NT2/D1 (cell line): ENCODE results near the gene CHCHD6.

ENCODE experiments used
- DNase-seq: peaks from one replicate; pipeline ENCODE4 v3.0.0-alpha.2; 2011; ENCODE audit warnings: low read depth, low spot score
- H3K27me3 ChIP-seq: 2 replicates; pipeline ENCODE4 v1.6.0; 2011; ENCODE audit warnings: mild to moderate bottlenecking; ENCODE audit not compliant: insufficient read length, insufficient read depth
- H3K36me3 ChIP-seq: 2 replicates; pipeline ENCODE4 v1.6.1; 2011; ENCODE audit warnings: mild to moderate bottlenecking, low read length, mixed read lengths; ENCODE audit not compliant: insufficient read depth, insufficient read length
- H3K4me1 ChIP-seq: 2 replicates; pipeline ENCODE4 v1.5.1; 2011; ENCODE audit not compliant: insufficient read depth, insufficient read length
- H3K4me3 ChIP-seq: 2 replicates; pipeline ENCODE4 v1.5.1; 2011; ENCODE audit warnings: low read depth; ENCODE audit not compliant: insufficient read length
- H3K9ac ChIP-seq: 2 replicates; pipeline ENCODE4 v1.6.0; 2011; ENCODE audit warnings: low read depth; ENCODE audit not compliant: insufficient read length
- H3K9me3 ChIP-seq: 2 replicates; pipeline ENCODE4 v1.5.1; 2011; ENCODE audit warnings: mild to moderate bottlenecking, low read length; ENCODE audit not compliant: insufficient read depth
- SUZ12 ChIP-seq: IDR thresholded peaks from 2 replicates; pipeline ENCODE4 v1.6.1; 2011; ENCODE audit not compliant: insufficient read length, insufficient read depth; ENCODE audit errors: extremely low read depth
- YY1 ChIP-seq: IDR thresholded peaks from 2 replicates; pipeline ENCODE4 v1.6.1; 2011; ENCODE audit not compliant: insufficient read length, insufficient read depth
- ZNF274 ChIP-seq: IDR thresholded peaks from 2 replicates; pipeline ENCODE4 v1.6.1; 2011; ENCODE audit warnings: mild to moderate bottlenecking, low read depth, low read length

The CHCHD6 gene

DNA sequence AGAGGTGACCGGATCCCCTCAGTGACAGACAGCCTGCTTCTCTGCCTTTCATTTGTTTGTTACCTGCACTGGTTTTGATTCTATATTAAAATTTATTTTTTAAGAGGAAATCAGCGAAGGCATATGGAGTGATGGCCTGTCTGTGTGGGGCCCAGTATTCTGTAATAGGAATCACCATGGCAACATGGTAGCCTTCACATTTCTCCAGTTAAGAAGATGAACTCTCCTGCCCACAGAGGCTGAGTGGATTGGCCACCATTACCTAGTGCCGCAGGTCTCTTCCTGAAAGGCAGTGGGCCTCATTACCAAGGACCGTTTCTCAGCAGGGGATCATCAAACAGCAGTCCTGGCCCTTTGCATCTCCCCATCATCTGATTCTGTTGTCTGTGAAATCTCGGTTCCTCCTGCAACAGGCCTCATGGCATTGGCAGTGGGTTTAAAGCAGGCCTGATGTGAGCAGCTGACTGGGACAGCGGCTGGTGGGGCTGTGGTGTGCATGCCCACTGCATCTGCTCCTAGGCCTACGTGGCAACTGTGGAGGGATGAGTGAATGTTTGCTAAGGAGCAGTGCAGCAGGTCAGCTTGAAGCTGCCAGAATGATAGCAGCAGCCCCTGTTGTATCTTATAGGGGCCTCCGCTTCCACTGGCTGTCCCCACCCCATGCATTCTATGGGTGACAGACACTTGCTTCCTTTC, 114.5 kb downstream of the CHCHD6 start:
- no peak for TF ChIP-seq YY1
- TF ChIP-seq ZNF274, result no peak
- TF ChIP-seq SUZ12, result no peak
- DNase-seq, result no peak
- no peaks in the 10 kb centered on the region for H3K36me3 ChIP-seq
- no peak overlapping the region for H3K9ac ChIP-seq
- H3K27me3 ChIP-seq, result no peaks in the 10 kb centered on the region
- H3K9me3 ChIP-seq, result peaks cover 16% of the 10 kb centered on the region
- no peak overlapping the region for H3K4me3 ChIP-seq
- peaks cover 19% of the 10 kb centered on the region for H3K4me1 ChIP-seq

DNA sequence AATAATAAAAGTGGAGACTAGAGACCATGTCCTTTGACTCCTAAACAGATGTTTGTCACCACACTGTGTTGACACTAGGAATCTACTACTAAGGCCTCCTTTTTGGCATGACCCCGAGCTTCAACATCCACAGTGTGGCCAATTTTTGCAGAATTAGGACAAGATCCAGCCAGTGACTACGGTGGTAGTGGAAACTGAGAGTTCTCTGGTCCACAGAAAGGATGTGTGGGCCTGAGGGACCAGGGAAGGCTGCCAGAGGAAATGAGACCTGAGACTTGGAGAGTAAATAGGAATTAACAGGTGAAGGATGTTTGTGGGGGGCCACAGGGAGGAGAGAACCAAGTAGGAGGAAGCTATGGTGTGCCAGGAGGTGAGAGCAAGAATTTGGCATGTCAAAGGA, 122.7 kb downstream of the CHCHD6 start:
- Histone ChIP-seq H3K36me3 (no peaks in the 10 kb centered on the region), H3K27me3 (no peaks in the 10 kb centered on the region), H3K4me3 (no peak overlapping the region), H3K4me1 (no peaks in the 10 kb centered on the region), H3K9ac (no peak overlapping the region), H3K9me3 (peaks cover 14% of the 10 kb centered on the region)
- no peak for TF ChIP-seq YY1
- no peak for TF ChIP-seq ZNF274
- TF ChIP-seq SUZ12, result no peak
- DNase-seq, result no peak

- Histone ChIP-seq H3K27me3 (no peaks in the 10 kb centered on the region), H3K4me1 (no peaks in the 10 kb centered on the region), H3K4me3 (no peak overlapping the region), H3K36me3 (no peaks in the 10 kb centered on the region), H3K9ac (no peak overlapping the region), H3K9me3 (peaks cover 10% of the 10 kb centered on the region)
- no peak for DNase-seq
- TF ChIP-seq SUZ12 (no peak), YY1 (no peak)
Measured at GRCh38 chr3:126827121-126827520, 123.1 kb downstream of the CHCHD6 start.

GRCh38 chr3:126828306-126828705, 124.3 kb downstream of the CHCHD6 start:
- Histone ChIP-seq H3K9ac (no peak overlapping the region), H3K9me3 (no peaks in the 10 kb centered on the region), H3K4me3 (no peak overlapping the region), H3K27me3 (no peaks in the 10 kb centered on the region), H3K4me1 (no peaks in the 10 kb centered on the region), H3K36me3 (no peaks in the 10 kb centered on the region)
- TF ChIP-seq YY1 (no peak), SUZ12 (no peak), ZNF274 (no peak)
- no peak for DNase-seq

- H3K4me1 ChIP-seq, result peaks cover 3% of the 10 kb centered on the region
- no peaks in the 10 kb centered on the region for H3K9me3 ChIP-seq
- H3K36me3 ChIP-seq, result no peaks in the 10 kb centered on the region
- no peaks in the 10 kb centered on the region for H3K27me3 ChIP-seq
- H3K4me3 ChIP-seq, result no peak overlapping the region
- TF ChIP-seq YY1 (no peak), SUZ12 (no peak), ZNF274 (no peak)
- no peak for DNase-seq
- H3K9ac ChIP-seq, result no peak overlapping the region
Measured at GRCh38 chr3:126832933-126833332, 128.9 kb downstream of the CHCHD6 start.

GRCh38 chr3:126834596-126835471, 130.8 kb downstream of the CHCHD6 start:
- H3K27me3 ChIP-seq, result no peaks in the 10 kb centered on the region
- H3K9me3 ChIP-seq, result no peaks in the 10 kb centered on the region
- no peak overlapping the region for H3K4me3 ChIP-seq
- H3K9ac ChIP-seq, result no peak overlapping the region
- DNase-seq, result no peak
- H3K36me3 ChIP-seq, result no peaks in the 10 kb centered on the region
- no peak for TF ChIP-seq YY1
- no peak for TF ChIP-seq SUZ12
- no peak for TF ChIP-seq ZNF274
- H3K4me1 ChIP-seq, result peaks cover 3% of the 10 kb centered on the region
